ENCODE data around the gene TDRD15. TPM values are rescaled to one million over a fixed set of nuclear protein-coding genes. Genes with fewer than 3 reads are reported as not detected.

Gene TDRD15
- total RNA-seq, 1 experiment from 2014 or later, result not detected

DNA sequence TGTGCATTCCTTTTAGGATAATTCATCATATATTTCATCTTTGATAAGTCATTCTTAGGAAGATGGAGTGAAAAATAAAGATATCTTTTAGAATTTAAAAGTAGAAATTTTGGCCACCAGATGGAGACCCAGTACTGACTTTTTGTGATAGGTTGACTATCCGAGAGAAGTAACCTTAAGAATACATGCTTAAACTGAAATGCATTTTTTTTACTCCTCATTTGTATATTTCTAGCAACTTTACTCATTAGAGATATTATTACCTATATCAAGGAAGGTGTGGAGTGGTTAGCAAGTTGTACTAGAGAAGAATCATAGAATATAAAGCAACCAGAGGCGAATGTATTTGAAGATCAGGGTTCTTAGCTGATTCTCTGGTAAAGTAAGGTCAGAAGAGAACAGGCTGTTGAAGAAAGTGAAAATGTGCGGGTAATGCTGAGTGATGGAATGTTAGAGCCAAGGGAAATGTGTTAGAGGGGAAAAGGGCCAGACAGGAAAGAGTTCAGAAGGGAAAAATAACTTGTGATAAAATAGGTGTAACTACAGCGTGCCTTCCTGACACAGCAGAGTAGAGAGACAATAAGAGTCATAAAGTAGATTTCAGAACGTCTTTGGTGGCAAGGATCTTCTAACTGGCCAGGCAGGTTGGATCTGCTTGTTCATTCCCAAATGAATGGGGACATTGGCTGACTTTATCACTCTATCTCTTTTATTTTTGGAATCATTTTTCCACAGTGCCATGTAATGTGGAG is 52.3 kb downstream of the TDRD15 start:
- no peaks in the 10 kb centered on the region for H3K79me2 ChIP-seq (ENCODE audit: insufficient read depth, low read length)
- DNase-seq, result no peak
- H2BK20ac ChIP-seq (ENCODE audit: low read depth, low read length, poor library complexity, severe bottlenecking), result no peak overlapping the region
- no peak overlapping the region for H3K14ac ChIP-seq (ENCODE audit: insufficient read depth, low read length)
- no peaks in the 10 kb centered on the region for H3K36me3 Mint-ChIP-seq (ENCODE audit: insufficient read depth in 1 of 3, low read depth in 3 of 3)
- H3K18ac ChIP-seq (ENCODE audit: insufficient read length, low read depth, low read length), result no peak overlapping the region
- no peaks in the 10 kb centered on the region; the same call in 1 of the 2 replicates for H3K27me3 Mint-ChIP-seq (ENCODE audit: low read depth)
- H2BK120ac ChIP-seq (ENCODE audit: low read depth, low read length, poor library complexity, severe bottlenecking), result no peak overlapping the region
- no peaks in the 10 kb centered on the region for H3K23me2 ChIP-seq (ENCODE audit: insufficient read length, low read depth, low read length, poor library complexity, severe bottlenecking)
- H4K8ac ChIP-seq (replicated peaks; ENCODE audit: insufficient read length, low read depth, low read length), result no peak overlapping the region
- no peaks in the 10 kb centered on the region for H3K4me1 ChIP-seq (ENCODE audit: insufficient read depth, low read length)
- H2AFZ ChIP-seq (ENCODE audit: low read length), result no peak overlapping the region
- H3K79me1 ChIP-seq (ENCODE audit: insufficient read depth, low read depth, low read length, poor library complexity, severe bottlenecking), result no peaks in the 10 kb centered on the region
- no peak overlapping the region for H3K4me3 Mint-ChIP-seq
- no peak overlapping the region for H3K9ac ChIP-seq (ENCODE audit: extremely low read depth, insufficient read length, low read length)
- H3K4me1 Mint-ChIP-seq, result peaks cover 5 to 6% of the 10 kb centered on the region in 2 experiments; a peak in 3 of 4 replicates
- no CpG with 5 or more reads among the region's 5 CpGs for WGBS (ENCODE audit: extremely low coverage, insufficient read length, low lambda C conversion rate)
- no peaks in the 10 kb centered on the region for H3K27me3 ChIP-seq (ENCODE audit: insufficient read depth, low read length)
- H2BK5ac ChIP-seq (ENCODE audit: insufficient read length, low read length), result no peak overlapping the region
- no peak overlapping the region for H3K27ac ChIP-seq (ENCODE audit: insufficient read length, low read depth, low read length)
- H3K27ac Mint-ChIP-seq, result peak overlapping the region in 2 of 3 experiments; percentile 5 to 14; a peak in 1 of 7 replicates
- H3K9me3 Mint-ChIP-seq, result no peaks in the 10 kb centered on the region
- H3K56ac ChIP-seq (ENCODE audit: insufficient read length, low read depth, low read length), result no peak overlapping the region
- H3K9me3 ChIP-seq (ENCODE audit: control insufficient read depth, low read depth, low read length), result no peaks in the 10 kb centered on the region
- H2BK15ac ChIP-seq (ENCODE audit: low read depth, low read length), result no peak overlapping the region
- no peak overlapping the region for H3T11ph ChIP-seq (ENCODE audit: low read length)
- H3K23ac ChIP-seq (ENCODE audit: insufficient read length, low read depth, low read length), result no peak overlapping the region
- H3K4ac ChIP-seq (ENCODE audit: low read depth, low read length), result no peak overlapping the region
- no peak overlapping the region for H4K91ac ChIP-seq (ENCODE audit: insufficient read length, low read depth, low read length)
- no peak overlapping the region for H4K5ac ChIP-seq (ENCODE audit: insufficient read length, low read depth, low read length)
- TF ChIP-seq, protein P1, sequence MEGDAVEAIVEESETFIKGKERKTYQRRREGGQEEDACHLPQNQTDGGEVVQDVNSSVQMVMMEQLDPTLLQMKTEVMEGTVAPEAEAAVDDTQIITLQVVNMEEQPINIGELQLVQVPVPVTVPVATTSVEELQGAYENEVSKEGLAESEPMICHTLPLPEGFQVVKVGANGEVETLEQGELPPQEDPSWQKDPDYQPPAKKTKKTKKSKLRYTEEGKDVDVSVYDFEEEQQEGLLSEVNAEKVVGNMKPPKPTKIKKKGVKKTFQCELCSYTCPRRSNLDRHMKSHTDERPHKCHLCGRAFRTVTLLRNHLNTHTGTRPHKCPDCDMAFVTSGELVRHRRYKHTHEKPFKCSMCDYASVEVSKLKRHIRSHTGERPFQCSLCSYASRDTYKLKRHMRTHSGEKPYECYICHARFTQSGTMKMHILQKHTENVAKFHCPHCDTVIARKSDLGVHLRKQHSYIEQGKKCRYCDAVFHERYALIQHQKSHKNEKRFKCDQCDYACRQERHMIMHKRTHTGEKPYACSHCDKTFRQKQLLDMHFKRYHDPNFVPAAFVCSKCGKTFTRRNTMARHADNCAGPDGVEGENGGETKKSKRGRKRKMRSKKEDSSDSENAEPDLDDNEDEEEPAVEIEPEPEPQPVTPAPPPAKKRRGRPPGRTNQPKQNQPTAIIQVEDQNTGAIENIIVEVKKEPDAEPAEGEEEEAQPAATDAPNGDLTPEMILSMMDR (conservative IDR thresholded peaks at IDR 0.05), result peak; percentile 66
- no peaks in the 10 kb centered on the region for H4K20me1 ChIP-seq (ENCODE audit: control insufficient read depth, insufficient read depth, insufficient read length)
- H3K4me2 ChIP-seq (ENCODE audit: insufficient read depth, insufficient read length, low read length), result no peak overlapping the region
- H2AK5ac ChIP-seq (ENCODE audit: insufficient read length, low read length), result no peak overlapping the region
- no peak overlapping the region for H2BK12ac ChIP-seq (ENCODE audit: insufficient read length, low read depth, low read length)
